Measurements from ENCODE around the gene DHRS2. TPM values are rescaled to one million over a fixed set of nuclear protein-coding genes. Genes with fewer than 3 reads are reported as not detected.
A peak's percentile ranks its signal among the peaks of the same experiment; 100 is the strongest.

DHRS2 gene
- total and polyA plus RNA-seq, 2 of the 13 experiments (the other 11 are each of a cell fraction or from before 2014, with no cell fraction given) = 1,621 to 3,021 TPM

- 0 out of 2 replicates have a peak, but pooled peaks have one; percentile 44 for TF ChIP-seq E2F5 (CRISPR knock-in tag; conservative IDR thresholded peaks at IDR 0.05)
- TF ChIP-seq ZSCAN12 (CRISPR knock-in tag; IDR thresholded peaks at IDR 0.05) = no peak
- TF ChIP-seq ZNF850 (CRISPR knock-in tag; conservative IDR thresholded peaks at IDR 0.05) = no peak
- TF ChIP-seq KDM5B (CRISPR knock-in tag; IDR thresholded peaks at IDR 0.05; ENCODE audit: borderline replicate concordance) = no peak
- no peak; the same call in 1 of the 2 replicates for TF ChIP-seq DMTF1 (CRISPR knock-in tag; IDR thresholded peaks at IDR 0.05)
- no peak for TF ChIP-seq THAP8 (CRISPR knock-in tag; IDR thresholded peaks at IDR 0.05; ENCODE audit: borderline replicate concordance)
- TF ChIP-seq RCOR2 (CRISPR knock-in tag; IDR thresholded peaks at IDR 0.05) = no peak
- no peak for TF ChIP-seq STAT6 (CRISPR knock-in tag; IDR thresholded peaks at IDR 0.05; ENCODE audit: borderline replicate concordance)
- no peak for TF ChIP-seq CENPX (CRISPR knock-in tag; IDR thresholded peaks at IDR 0.05)
- TF ChIP-seq ZBTB2 (CRISPR knock-in tag; IDR thresholded peaks at IDR 0.05; ENCODE audit: low read depth) = no peak
- no peak for TF ChIP-seq ZNF749 (CRISPR knock-in tag; IDR thresholded peaks at IDR 0.05; ENCODE audit: borderline replicate concordance)
- TF ChIP-seq ZNF580 (CRISPR knock-in tag; IDR thresholded peaks at IDR 0.05; ENCODE audit: borderline replicate concordance, low read depth) = no peak
- TF ChIP-seq ZEB1 (IDR thresholded peaks at IDR 0.05; ENCODE audit: insufficient replicate concordance, low read depth) = no peak
- TF ChIP-seq DPF2 (CRISPR knock-in tag; IDR thresholded peaks at IDR 0.05; ENCODE audit: borderline replicate concordance, low read depth) = no peak
- no peak for TF ChIP-seq ZFP91 (CRISPR knock-in tag; IDR thresholded peaks at IDR 0.05; ENCODE audit: borderline replicate concordance)
- peak; percentile 30 for TF ChIP-seq SOX13 (IDR thresholded peaks at IDR 0.05)
- TF ChIP-seq SOX13 (CRISPR knock-in tag; conservative IDR thresholded peaks at IDR 0.05 in 1 of 2, IDR thresholded peaks at IDR 0.05 in 1 of 2) = no peak
- no peak; the same call in 1 of the 2 replicates for TF ChIP-seq ZNF747 (CRISPR knock-in tag; IDR thresholded peaks at IDR 0.05; ENCODE audit: borderline replicate concordance)
Observed at GRCh38 chr14:23641915-23642588, 5.9 kb downstream of the DHRS2 start (continued).

Measured in HepG2 (cell line).